ENCODE data around the gene CHST15. TPM values are rescaled to one million over a fixed set of nuclear protein-coding genes. Genes with fewer than 3 reads are reported as not detected.

The CHST15 gene
- total and polyA plus RNA-seq, 2 of the 13 experiments (the other 11 are each of a cell fraction or from before 2014, with no cell fraction given) = 1.4 to 94.7 TPM

GRCh38 chr10:124048371-124049290 is 44.8 kb downstream of the CHST15 start (continued):
- peak; percentile 85 for TF ChIP-seq ARID5B (CRISPR knock-in tag; IDR thresholded peaks at IDR 0.05)
- no peak for TF ChIP-seq ZNF407 (CRISPR knock-in tag; IDR thresholded peaks at IDR 0.05; ENCODE audit: not compliant biosample characterization)
- TF ChIP-seq POGK (CRISPR knock-in tag; conservative IDR thresholded peaks at IDR 0.05) = no peak
- TF ChIP-seq HNRNPUL1 (IDR thresholded peaks at IDR 0.05; ENCODE audit: low read depth, low read length) = no peak
- no peak for TF ChIP-seq AKNA (CRISPR knock-in tag; IDR thresholded peaks at IDR 0.05; ENCODE audit: borderline replicate concordance)
- TF ChIP-seq GPN1 (CRISPR knock-in tag; IDR thresholded peaks at IDR 0.05; ENCODE audit: borderline replicate concordance) = no peak

All from HepG2 (cell line).